Subcutaneous abdominal adipose tissue (tissue), 5 donors: Measurements from ENCODE around the gene ALX4.

Source experiments
- H3K27ac ChIP-seq: one replicate; pipeline ENCODE4 v1.7.0; 2013; ENCODE audit warnings: low read depth, mild to moderate bottlenecking, inconsistent platforms, low read length, moderate library complexity
- H3K27me3 ChIP-seq, 5 donors: one replicate each; pipeline ENCODE4 v1.7.0; 2013; ENCODE audit warnings: low read length in 5 of 5, inconsistent platforms in 1 of 5; ENCODE audit not compliant: control insufficient read depth in 5 of 5, insufficient read depth in 4 of 5
- H3K36me3 ChIP-seq, 5 donors: one replicate each; pipeline ENCODE4 v1.7.0; 2013; ENCODE audit warnings: low read length in 5 of 5; ENCODE audit not compliant: control insufficient read depth in 5 of 5, insufficient read depth in 5 of 5
- H3K4me1 ChIP-seq, 5 donors: one replicate each; pipeline ENCODE4 v1.7.0; 2013; ENCODE audit warnings: low read length in 5 of 5, mild to moderate bottlenecking in 3 of 5, moderate library complexity in 1 of 5; ENCODE audit not compliant: control insufficient read depth in 5 of 5, insufficient read depth in 5 of 5
- H3K4me3 ChIP-seq, 5 donors: one replicate each; pipeline ENCODE4 v1.7.0; 2013; ENCODE audit warnings: low read length in 5 of 5, low read depth in 1 of 5
- H3K9ac ChIP-seq, 5 donors: one replicate each; pipeline ENCODE4 v1.7.0; 2013; ENCODE audit warnings: low read length in 5 of 5, mild to moderate bottlenecking in 4 of 5, moderate library complexity in 3 of 5
- H3K9me3 ChIP-seq, 5 donors: one replicate each; pipeline ENCODE4 v1.7.0; 2013; ENCODE audit warnings: low read length in 5 of 5; ENCODE audit not compliant: control insufficient read depth in 5 of 5
- donor health status: healthy.
- donor health status: healthy.
- donor health status: healthy.
- donor health status: healthy.
- donor health status: healthy.

ALX4 gene

DNA sequence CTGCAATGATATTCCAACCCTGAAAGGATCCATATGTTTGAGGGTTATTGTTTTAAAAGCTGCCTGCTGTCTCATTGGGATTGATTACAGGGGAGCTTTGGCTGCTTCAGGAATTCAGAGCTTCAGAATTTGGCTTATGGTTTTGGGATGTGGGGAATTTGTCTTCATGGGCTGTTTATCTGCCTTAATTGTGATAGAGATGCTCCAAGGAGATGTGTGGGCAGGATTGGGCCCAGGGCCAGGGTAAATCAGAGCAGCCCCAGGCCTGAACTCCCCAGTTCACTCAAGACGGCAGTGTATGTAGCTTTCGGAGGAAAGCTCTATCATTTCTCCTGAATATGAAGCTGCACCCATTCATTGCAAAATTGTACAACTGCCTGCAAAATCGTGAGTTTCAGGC lies 88.5 kb downstream of the ALX4 start:
- Histone ChIP-seq H3K4me1 (peaks cover 0 to 3% (median 0%) of the 10 kb centered on the region in 5 donors), H3K27me3 (no peaks in the 10 kb centered on the region), H3K36me3 (peaks cover 0 to 3% (median 0%) of the 10 kb centered on the region in 5 donors), H3K9ac (no peak overlapping the region), H3K9me3 (no peaks in the 10 kb centered on the region), H3K27ac (no peak overlapping the region), H3K4me3 (no peak overlapping the region)

DNA sequence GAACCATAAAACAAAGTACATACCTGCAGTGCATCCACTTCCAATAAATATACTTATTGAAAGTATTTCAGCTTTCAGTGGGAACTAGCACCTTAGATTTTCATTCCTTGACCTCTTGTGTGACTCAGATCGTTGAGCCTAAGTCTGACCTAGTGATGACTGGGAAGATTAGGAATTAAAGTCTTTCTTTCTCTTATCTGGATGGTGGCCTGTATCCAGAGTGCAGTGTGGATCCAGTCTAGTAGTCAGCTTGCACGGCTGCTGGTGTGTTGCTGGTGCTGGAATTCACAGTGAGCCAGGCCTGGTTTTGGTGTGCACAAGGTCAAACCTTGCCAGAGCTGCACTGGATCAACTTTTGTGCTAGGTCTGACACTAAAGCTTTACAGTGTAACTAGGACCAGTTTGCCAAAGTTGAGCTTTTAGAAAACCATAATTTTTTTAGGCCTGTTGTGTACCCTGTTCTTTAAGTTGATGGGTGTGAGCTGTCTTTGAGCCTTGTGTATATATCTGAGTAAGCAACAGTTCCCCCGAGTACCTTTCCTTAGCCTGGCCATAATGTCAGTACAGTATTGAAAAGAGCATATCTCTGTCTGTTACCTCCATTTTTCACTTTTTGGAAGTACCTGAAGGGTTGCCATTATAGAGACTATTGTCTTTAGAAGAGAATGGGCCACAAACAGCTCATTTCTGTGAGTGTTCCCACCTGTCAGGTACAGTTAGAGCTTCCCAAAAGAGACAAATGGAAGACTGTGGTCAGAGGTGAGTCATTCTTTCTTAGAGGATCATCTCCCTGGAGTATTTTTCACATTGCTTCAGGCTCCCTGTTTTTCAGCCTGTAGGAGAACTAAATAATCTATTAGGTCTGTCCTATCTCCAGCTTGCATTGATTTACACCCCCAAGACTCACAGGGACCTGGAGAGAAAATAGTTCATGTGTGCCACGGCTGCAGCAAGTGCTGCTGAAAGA lies 89.8 kb downstream of the ALX4 start:
- Histone ChIP-seq H3K36me3 (peaks cover 0 to 6% (median 0%) of the 10 kb centered on the region in 5 donors), H3K27ac (no peak overlapping the region), H3K4me1 (peaks cover 0 to 3% (median 0%) of the 10 kb centered on the region in 5 donors), H3K4me3 (no peak overlapping the region), H3K9me3 (no peaks in the 10 kb centered on the region), H3K27me3 (no peaks in the 10 kb centered on the region), H3K9ac (no peak overlapping the region)

GRCh38 chr11:44217432-44217831 lies 92.5 kb downstream of the ALX4 start:
- no peaks in the 10 kb centered on the region for H3K27me3 ChIP-seq

DNA sequence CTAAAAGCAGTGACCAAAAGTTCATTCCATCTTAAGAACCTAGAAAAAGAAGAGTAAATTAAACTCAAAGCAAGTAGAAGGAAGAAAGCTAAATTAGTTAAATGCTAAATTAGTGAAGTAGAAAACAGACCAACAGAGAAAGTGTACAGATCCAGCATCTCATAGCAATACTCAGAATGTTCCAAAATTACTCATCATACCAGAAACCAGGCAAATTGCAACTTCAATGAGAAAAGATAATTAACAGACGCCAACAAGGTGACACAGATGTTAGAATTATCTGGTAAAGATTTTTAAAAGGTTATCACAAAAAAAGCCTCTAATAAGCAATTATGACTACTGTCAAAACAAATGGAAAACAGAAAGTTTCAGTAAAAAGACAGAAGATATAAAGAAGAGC lies 96.8 kb downstream of the ALX4 start:
- no peak overlapping the region for H3K9ac ChIP-seq
- H3K27me3 ChIP-seq: no peaks in the 10 kb centered on the region
- peaks cover 0 to 18% (median 4%) of the 10 kb centered on the region in 5 donors for H3K36me3 ChIP-seq
- H3K9me3 ChIP-seq: peaks cover 0 to 3% (median 0%) of the 10 kb centered on the region in 5 donors
- H3K4me3 ChIP-seq: no peak overlapping the region
- H3K4me1 ChIP-seq: no peaks in the 10 kb centered on the region
- H3K27ac ChIP-seq: no peak overlapping the region

More at GRCh38 chr11:44217432-44217831, 92.5 kb downstream of the ALX4 start:
- Histone ChIP-seq H3K4me3 (no peak overlapping the region), H3K4me1 (peaks cover 0 to 3% (median 0%) of the 10 kb centered on the region in 5 donors), H3K36me3 (peaks cover 0 to 6% (median 0%) of the 10 kb centered on the region in 5 donors), H3K9me3 (peaks cover 0 to 3% (median 0%) of the 10 kb centered on the region in 5 donors), H3K27ac (no peak overlapping the region), H3K9ac (no peak overlapping the region)

- H3K36me3 ChIP-seq: peaks cover 4 to 19% (median 7%) of the 10 kb centered on the region in 5 donors
- H3K9me3 ChIP-seq: peaks cover 0 to 3% (median 0%) of the 10 kb centered on the region in 5 donors
- no peaks in the 10 kb centered on the region for H3K4me1 ChIP-seq
- no peaks in the 10 kb centered on the region for H3K27me3 ChIP-seq
- no peak overlapping the region for H3K9ac ChIP-seq
- H3K4me3 ChIP-seq: no peak overlapping the region
- no peak overlapping the region for H3K27ac ChIP-seq
Observed at GRCh38 chr11:44212128-44212527, 97.8 kb downstream of the ALX4 start.
